Stimulated activated CD8-positive, alpha-beta memory T cell treated with anti-CD3 and anti-CD28 coated beads, Interleukin-15, amount 100 ng/mL, for 24 hours (primary cell): Measurements from ENCODE around the gene EXOSC10.
"Not testable (repeated sequence)": the region's sequence is repeated elsewhere in the genome, so short reads cannot be mapped to it uniquely, and the experiment has no call there.

Source experiments
- DNase-seq: peaks from one replicate; pipeline ENCODE4 v3.0.0-alpha.2; 2020; ENCODE audit warnings: low read depth

The EXOSC10 gene

GRCh38 chr1:11109047-11109760 lies 9.5 kb upstream of the EXOSC10 start:
- DNase-seq, result no peak

- no peak for DNase-seq
Measured at GRCh38 chr1:11107599-11107998, 7.9 kb upstream of the EXOSC10 start.

- no peak for DNase-seq
Measured at GRCh38 chr1:11105586-11105985, 5.9 kb upstream of the EXOSC10 start.

- no peak for DNase-seq
Measured at GRCh38 chr1:11101347-11101746, 1.7 kb upstream of the EXOSC10 start.

- not testable (repeated sequence) for DNase-seq
Measured at GRCh38 chr1:11100806-11101205, 1.1 kb upstream of the EXOSC10 start.

- no peak for DNase-seq
Measured at GRCh38 chr1:11100149-11100493, 452 bp upstream of the EXOSC10 start.

- DNase-seq, result no peak
Measured at GRCh38 chr1:11098931-11099309, 749 bp downstream of the EXOSC10 start.

- DNase-seq, result not testable (repeated sequence)
Measured at GRCh38 chr1:11083784-11084183, 15.9 kb downstream of the EXOSC10 start.

- DNase-seq, result no peak
Measured at GRCh38 chr1:11080931-11081330, 18.7 kb downstream of the EXOSC10 start.

GRCh38 chr1:11078631-11079030 lies 21.0 kb downstream of the EXOSC10 start:
- DNase-seq, result no peak

GRCh38 chr1:11073398-11073797 lies 26.3 kb downstream of the EXOSC10 start:
- not testable (repeated sequence) for DNase-seq

GRCh38 chr1:11072216-11072917 lies 27.3 kb downstream of the EXOSC10 start:
- DNase-seq, result no peak

- DNase-seq, result no peak
Measured at GRCh38 chr1:11071463-11072215, 28.0 kb downstream of the EXOSC10 start.

GRCh38 chr1:11070876-11071275 lies 28.8 kb downstream of the EXOSC10 start:
- no peak for DNase-seq

- DNase-seq, result no peak
Measured at GRCh38 chr1:11068600-11069473, 30.8 kb downstream of the EXOSC10 start.

- DNase-seq, result no peak
Measured at GRCh38 chr1:11067716-11068599, 31.7 kb downstream of the EXOSC10 start.

GRCh38 chr1:11065796-11066195 lies 33.9 kb downstream of the EXOSC10 start:
- no peak for DNase-seq

GRCh38 chr1:11064942-11065341 lies 34.7 kb downstream of the EXOSC10 start:
- DNase-seq, result no peak

- not testable (repeated sequence) for DNase-seq
Measured at GRCh38 chr1:11063937-11064537, 35.6 kb downstream of the EXOSC10 start.

GRCh38 chr1:11062965-11063401 lies 36.7 kb downstream of the EXOSC10 start:
- no peak for DNase-seq
